Measurements from ENCODE around the gene KCNJ10. TPM values are rescaled to one million over a fixed set of nuclear protein-coding genes. Genes with fewer than 3 reads are reported as not detected.
"Not testable (repeated sequence)": the region's sequence is repeated elsewhere in the genome, so short reads cannot be mapped to it uniquely, and the experiment has no call there.

The KCNJ10 gene
- not detected in 2 replicates for total RNA-seq

- Mint-ChIP-seq H3K4me3 (peak within 1 kb of the TSS; percentile 80), H3K36me3 (ENCODE audit: low read depth) (no peaks in the 10 kb centered on the region), H3K27me3 (peaks cover 55% of the 10 kb centered on the region), H3K4me1 (peaks cover 14% of the 10 kb centered on the region), H3K27ac (no peak within 1 kb of the TSS), H3K9me3 (no peaks in the 10 kb centered on the region)
- no peak for DNase-seq
- intact Hi-C loops (cut with micrococcal nuclease) = no loop called here
Measured at GRCh38 chr1:160069460-160070231, at the start of gene KCNJ10. Gene KCNJ10, minus strand, starts transcription at chr1:160070160. Its CDS starts 27,628 bp downstream, at chr1:160042532.

- H3K27ac Mint-ChIP-seq = no peak overlapping the region
- no peaks in the 10 kb centered on the region for H3K36me3 Mint-ChIP-seq (ENCODE audit: low read depth)
- DNase-seq = no peak
- H3K4me3 Mint-ChIP-seq = no peak overlapping the region
- intact Hi-C loops (cut with micrococcal nuclease) = no loop called here
- peaks cover 21% of the 10 kb centered on the region for H3K27me3 Mint-ChIP-seq
- H3K9me3 Mint-ChIP-seq = no peaks in the 10 kb centered on the region
- no peaks in the 10 kb centered on the region for H3K4me1 Mint-ChIP-seq
Measured at GRCh38 chr1:160118928-160119327, 49.0 kb upstream of the KCNJ10 start.

GRCh38 chr1:160117709-160118183, 47.8 kb upstream of the KCNJ10 start:
- DNase-seq = no peak
- Mint-ChIP-seq H3K27ac (no peak overlapping the region), H3K4me3 (no peak overlapping the region)

GRCh38 chr1:160117300-160117699, 47.3 kb upstream of the KCNJ10 start:
- H3K27ac Mint-ChIP-seq = no peak overlapping the region
- no peaks in the 10 kb centered on the region for H3K9me3 Mint-ChIP-seq
- H3K4me3 Mint-ChIP-seq = no peak overlapping the region
- no peaks in the 10 kb centered on the region for H3K36me3 Mint-ChIP-seq (ENCODE audit: low read depth)
- no peaks in the 10 kb centered on the region for H3K4me1 Mint-ChIP-seq
- peaks cover 21% of the 10 kb centered on the region for H3K27me3 Mint-ChIP-seq
- intact Hi-C loops (cut with micrococcal nuclease) = no loop called here
- no peak for DNase-seq

More at GRCh38 chr1:160117709-160118183, 47.8 kb upstream of the KCNJ10 start:
- H3K9me3 Mint-ChIP-seq = no peaks in the 10 kb centered on the region
- H3K27me3 Mint-ChIP-seq = peaks cover 21% of the 10 kb centered on the region
- intact Hi-C loops (cut with micrococcal nuclease) = no loop called here
- no peaks in the 10 kb centered on the region for H3K36me3 Mint-ChIP-seq (ENCODE audit: low read depth)
- H3K4me1 Mint-ChIP-seq = no peaks in the 10 kb centered on the region

GRCh38 chr1:160116283-160117147, 46.6 kb upstream of the KCNJ10 start:
- Mint-ChIP-seq H3K27me3 (peaks cover 19% of the 10 kb centered on the region), H3K36me3 (ENCODE audit: low read depth) (no peaks in the 10 kb centered on the region), H3K4me3 (no peak overlapping the region), H3K27ac (no peak overlapping the region), H3K9me3 (no peaks in the 10 kb centered on the region), H3K4me1 (no peaks in the 10 kb centered on the region)
- no peak for DNase-seq
- intact Hi-C loops (cut with micrococcal nuclease) = no loop called here

GRCh38 chr1:160115545-160116282, 45.8 kb upstream of the KCNJ10 start, which contains the start of gene ATP1A2:
Gene ATP1A2, plus strand, starts transcription at chr1:160115759. Its CDS starts 103 bp downstream, at chr1:160115862.
- Mint-ChIP-seq H3K4me1 (no peaks in the 10 kb centered on the region), H3K27me3 (peaks cover 19% of the 10 kb centered on the region), H3K27ac (no peak within 1 kb of the TSS), H3K36me3 (ENCODE audit: low read depth) (no peaks in the 10 kb centered on the region), H3K4me3 (no peak within 1 kb of the TSS), H3K9me3 (no peaks in the 10 kb centered on the region)
- no peak for DNase-seq
- intact Hi-C loops (cut with micrococcal nuclease) = no loop called here

GRCh38 chr1:160114085-160114484, 44.1 kb upstream of the KCNJ10 start:
- intact Hi-C loops (cut with micrococcal nuclease) = no loop called here
- Mint-ChIP-seq H3K27me3 (peaks cover 18% of the 10 kb centered on the region), H3K4me1 (peaks cover under 1% of the 10 kb centered on the region), H3K36me3 (ENCODE audit: low read depth) (no peaks in the 10 kb centered on the region), H3K27ac (no peak overlapping the region), H3K9me3 (no peaks in the 10 kb centered on the region), H3K4me3 (no peak overlapping the region)
- no peak for DNase-seq

- Mint-ChIP-seq H3K4me1 (peaks cover 6% of the 10 kb centered on the region), H3K4me3 (no peak overlapping the region), H3K36me3 (ENCODE audit: low read depth) (no peaks in the 10 kb centered on the region), H3K27me3 (peaks cover 16% of the 10 kb centered on the region), H3K27ac (no peak overlapping the region), H3K9me3 (no peaks in the 10 kb centered on the region)
- DNase-seq = no peak
- intact Hi-C loops (cut with micrococcal nuclease) = no loop called here
Measured at GRCh38 chr1:160113407-160113806, 43.4 kb upstream of the KCNJ10 start.

- DNase-seq = no peak
- H3K4me3 Mint-ChIP-seq = no peak overlapping the region
- no peak overlapping the region for H3K27ac Mint-ChIP-seq
- H3K4me1 Mint-ChIP-seq = peaks cover 6% of the 10 kb centered on the region
- no peaks in the 10 kb centered on the region for H3K36me3 Mint-ChIP-seq (ENCODE audit: low read depth)
- no peaks in the 10 kb centered on the region for H3K9me3 Mint-ChIP-seq
- H3K27me3 Mint-ChIP-seq = peaks cover 12% of the 10 kb centered on the region
- intact Hi-C loops (cut with micrococcal nuclease) = no loop called here
Measured at GRCh38 chr1:160112357-160112756, 42.4 kb upstream of the KCNJ10 start.

- H3K9me3 Mint-ChIP-seq; H3K27ac Mint-ChIP-seq; H3K4me1 Mint-ChIP-seq; intact Hi-C loops (cut with micrococcal nuclease); H3K36me3 Mint-ChIP-seq (ENCODE audit: low read depth); H3K4me3 Mint-ChIP-seq; DNase-seq; H3K27me3 Mint-ChIP-seq: not testable (repeated sequence)
Measured at GRCh38 chr1:160111462-160111861, 41.5 kb upstream of the KCNJ10 start.

- H3K27ac Mint-ChIP-seq = peak overlapping the region; percentile 45
Measured at GRCh38 chr1:160109686-160110085, 39.7 kb upstream of the KCNJ10 start.

GRCh38 chr1:160108888-160109662, 39.1 kb upstream of the KCNJ10 start:
- intact Hi-C loops (cut with micrococcal nuclease) = no loop called here
- Mint-ChIP-seq H3K9me3 (no peaks in the 10 kb centered on the region), H3K4me3 (no peak overlapping the region), H3K27me3 (peaks cover 9% of the 10 kb centered on the region), H3K27ac (peak overlapping the region; percentile 67), H3K4me1 (peaks cover 6% of the 10 kb centered on the region), H3K36me3 (ENCODE audit: low read depth) (no peaks in the 10 kb centered on the region)
- peak; percentile 76 for DNase-seq

More at GRCh38 chr1:160109686-160110085, 39.7 kb upstream of the KCNJ10 start:
- Mint-ChIP-seq H3K9me3 (no peaks in the 10 kb centered on the region), H3K27me3 (peaks cover 10% of the 10 kb centered on the region), H3K36me3 (ENCODE audit: low read depth) (no peaks in the 10 kb centered on the region), H3K4me3 (no peak overlapping the region), H3K4me1 (peaks cover 6% of the 10 kb centered on the region)
- intact Hi-C loops (cut with micrococcal nuclease) = no loop called here
- DNase-seq = no peak

GRCh38 chr1:160107512-160107911, 37.6 kb upstream of the KCNJ10 start:
- H3K27me3 Mint-ChIP-seq = peaks cover 9% of the 10 kb centered on the region
- no peaks in the 10 kb centered on the region for H3K36me3 Mint-ChIP-seq (ENCODE audit: low read depth)
- no peak overlapping the region for H3K27ac Mint-ChIP-seq
- H3K4me3 Mint-ChIP-seq = no peak overlapping the region
- intact Hi-C loops (cut with micrococcal nuclease) = no loop called here
- H3K9me3 Mint-ChIP-seq = no peaks in the 10 kb centered on the region
- no peak for DNase-seq
- peaks cover 6% of the 10 kb centered on the region for H3K4me1 Mint-ChIP-seq

All from activated CD4-positive, alpha-beta T cell treated with anti-CD3 and anti-CD28 coated beads, Interleukin-2, amount 10 ng/mL, durations not matched to agents 24 days and 14 days (primary cell).